K562 (cell line): Measurements from ENCODE around the gene ZSCAN29. TPM values are rescaled to one million over a fixed set of nuclear protein-coding genes. Genes with fewer than 3 reads are reported as not detected.
A peak's percentile ranks its signal among the peaks of the same experiment; 100 is the strongest.

Source experiments
- ATAC-seq: fragments of 200-7000 bp; cut with Tn5 transposase; 3 replicates; pipeline ENCODE4 v1.9.1; 2020; ENCODE audit warnings: moderate library complexity
- BruUV-seq: library from RNA; stranded (reverse); fragments of 400-500 nt; replicated peaks from 2 replicates; lab custom pipeline; 2021; lab: Mats Ljungman, UMichigan
- CTCF ChIA-PET: fragments of 300-600 bp; formaldehyde crosslinking; extraction: SDS; loops from one replicate; lab custom pipeline; 2021; ENCODE audit warnings: low intra/inter-chr PET ratio; lab: Yijun Ruan, JAX
- POLR2A ChIA-PET: fragments of 300-600, 350-650 bp; sonication (Branson Sonifier 250); formaldehyde crosslinking; extraction: SDS; loops from one replicate; lab custom pipeline; 2021; ENCODE audit warnings: antibody characterized with exemption, inconsistent platforms; lab: Yijun Ruan, JAX
- DNase-seq, 4 experiments: peaks; one replicate each; pipeline versions ENCODE4 v3.0.0 to v3.0.0-alpha.2; 2011 to 2018; ENCODE audit warnings: low spot score in 3 of 4, mixed read lengths in 3 of 4; ENCODE audit errors: extremely low read depth in 1 of 4
- FAIRE-seq: peaks from 2 replicates; lab custom pipeline; 2011; peaks lifted over from hg19 to GRCh38; lab: Jason Lieb, UNC
- H2AFZ ChIP-seq: 2 replicates; pipeline ENCODE4 v1.6.0; 2011; ENCODE audit warnings: low read depth, low read length, control low read depth, inconsistent platforms
- H3K27ac ChIP-seq: fragments of 200-600 bp; 3 replicates; pipeline ENCODE4 v1.8.0; 2011; ENCODE audit warnings: low read depth, mild to moderate bottlenecking, control low read depth, inconsistent platforms, low read length, moderate library complexity, mixed read lengths; ENCODE audit errors: extremely low read depth
- H3K27me3 ChIP-seq, 2 experiments: fragments of 300-600 bp in 1 of 2; 2 replicates in 1 of 2; 3 replicates in 1 of 2; pipeline versions ENCODE4 v1.6.0 to v1.8.0; 2011; ENCODE audit warnings: inconsistent platforms in 2 of 2, low read length in 2 of 2, mild to moderate bottlenecking in 1 of 2, mixed read lengths in 1 of 2, moderate library complexity in 1 of 2; ENCODE audit not compliant: control insufficient read depth in 2 of 2, insufficient read depth in 2 of 2
- H3K36me3 ChIP-seq: fragments of 300-600 bp; 3 replicates; pipeline ENCODE4 v1.8.0; 2011; ENCODE audit warnings: mild to moderate bottlenecking, low read length, inconsistent platforms; ENCODE audit not compliant: control insufficient read depth, insufficient read depth
- H3K4me1 ChIP-seq, 2 experiments: fragments of 200-600 bp in 1 of 2; replicated peaks in 1 of 2; 2 replicates in 1 of 2; 3 replicates in 1 of 2; pipeline versions ENCODE4 v1.5.1 to v1.8.0; 2011; ENCODE audit warnings: inconsistent platforms in 2 of 2, low read length in 2 of 2, mild to moderate bottlenecking in 1 of 2, mixed read lengths in 1 of 2, moderate library complexity in 1 of 2; ENCODE audit not compliant: control insufficient read depth in 2 of 2, insufficient read depth in 2 of 2
- H3K4me2 ChIP-seq: 2 replicates; pipeline ENCODE4 v1.6.1; 2011; ENCODE audit warnings: low read length, control low read depth, inconsistent platforms, mixed read lengths; ENCODE audit not compliant: insufficient read depth
- H3K4me3 ChIP-seq: fragments of 200-600 bp; sonication (generic), shearing (Covaris generic); 2 replicates; pipeline ENCODE4 v1.5.1; 2016; ENCODE audit warnings: control low read depth, inconsistent platforms
- H3K79me2 ChIP-seq: fragments of 200-600 bp; 3 replicates; pipeline ENCODE4 v1.8.0; 2011; ENCODE audit warnings: low read length, inconsistent platforms; ENCODE audit not compliant: control insufficient read depth, insufficient read depth
- H3K9ac ChIP-seq, 2 experiments: 2 replicates each; pipeline versions ENCODE4 v1.6.0 to v1.6.1; 2011; ENCODE audit warnings: low read depth in 2 of 2, low read length in 2 of 2, control low read depth in 1 of 2, inconsistent platforms in 1 of 2, mild to moderate bottlenecking in 1 of 2, mixed read lengths in 1 of 2; ENCODE audit not compliant: insufficient read depth in 1 of 2
- H3K9me1 ChIP-seq: one replicate; pipeline ENCODE4 v1.6.0; 2011; ENCODE audit warnings: inconsistent platforms, mild to moderate bottlenecking, low read length, moderate library complexity; ENCODE audit not compliant: control insufficient read depth, insufficient read depth
- H3K9me3 ChIP-seq: replicated peaks from 2 replicates; pipeline ENCODE4 v1.5.1; 2011; ENCODE audit warnings: low read depth, low read length, inconsistent platforms; ENCODE audit not compliant: control insufficient read depth, insufficient read depth
- H4K20me1 ChIP-seq: replicated peaks from 2 replicates; pipeline ENCODE4 v1.6.1; 2011; ENCODE audit warnings: low read length, inconsistent platforms, mixed read lengths; ENCODE audit not compliant: control insufficient read depth, insufficient read depth
- BMI1 ChIP-seq: fragments of 150-350 bp; IDR thresholded peaks from 2 replicates; pipeline ENCODE4 v1.6.1; 2014; ENCODE audit warnings: low read length
- EZH2 ChIP-seq: IDR thresholded peaks from 2 replicates; pipeline ENCODE4 v1.6.1; 2012; ENCODE audit warnings: low read depth, mild to moderate bottlenecking, inconsistent platforms, low read length, borderline replicate concordance
- FOSL1 ChIP-seq: fragments of 200-800 bp; sonication (Bioruptor generic); conservative IDR thresholded peaks from 2 replicates; pipeline ENCODE4 v1.6.1; 2016; ENCODE audit warnings: missing genetic modification characterization, missing compliant biosample characterization
- POLR2H ChIP-seq: IDR thresholded peaks from 2 replicates; pipeline ENCODE4 v1.6.1; 2016; ENCODE audit warnings: missing genetic modification characterization, low read depth, mild to moderate bottlenecking, control low read depth, missing compliant biosample characterization, moderate library complexity
- ZNF121 ChIP-seq: sonication (generic); formaldehyde crosslinking; conservative IDR thresholded peaks from 2 replicates; pipeline ENCODE4 v1.8.0; 2022; ENCODE audit warnings: missing genetic modification reagents
- WGBS: fragments of 100-300 bp; shearing (Covaris generic); methylation state at CpG from one replicate; pipeline ENCODE4 v1.1.6; 2016; ENCODE audit warnings: low coverage, mixed read lengths; ENCODE audit not compliant: insufficient coverage; ENCODE audit errors: missing lambda C conversion rate; 5-methylcytosine and 5-hydroxymethylcytosine counted together
- in situ Hi-C: fragments of 300-500 bp; cut with MboI; formaldehyde crosslinking; loops from 4 replicates; pipeline ENCODE4 v1.15.0; 2018; ENCODE audit warnings: inconsistent platforms, mixed read lengths
- intact Hi-C: fragments of 100-400 bp; cut with micrococcal nuclease; formaldehyde crosslinking; loops from 2 replicates; pipeline ENCODE4 v1.14.2; 2022
- polyA plus RNA-seq, 8 experiments: library from polyadenylated mRNA; depleted of rRNA in 4 of 8; stranded (reverse) in 5 of 8; unstranded in 3 of 8; fragments of >200 nt; fragmentation: Nextera tagmentation in 2 of 8; fragmentation: Illumina TruSeq in 1 of 8; extraction: Ambion mirVana in 2 of 8; extraction: Trizol in 1 of 8; gene quantifications; 2 replicates each; pipeline versions ENCODE4 v1.2.1 to v1.2.3, GENCODE V29; 2011 to 2014; ENCODE audit warnings: inconsistent platforms in 1 of 8, missing spikeins in 1 of 8
- total RNA-seq, 7 experiments: library from RNA; depleted of rRNA in 6 of 7; stranded (reverse); fragments of >200 nt in 6 of 7; fragmentation: Illumina TruSeq in 2 of 7; extraction: Trizol in 2 of 7; gene quantifications; 2 replicates each; pipeline versions ENCODE4 v1.2.1 to v1.2.3, GENCODE V29; 2011 to 2021; ENCODE audit warnings: low replicate concordance in 1 of 7
- TF ChIP-seq, protein P1 (sequence below), 2 experiments: fragments of 450-650 bp; IDR thresholded peaks; 2 replicates each; pipeline ENCODE4 v1.6.1; 2016
- TF ChIP-seq, protein P2 (sequence below): fragments of 450-650 bp; IDR thresholded peaks from 2 replicates; pipeline ENCODE4 v1.6.1; 2016
- TF ChIP-seq, protein P3 (sequence below): fragments of 450-650 bp; IDR thresholded peaks from 2 replicates; pipeline ENCODE4 v1.6.1; 2018; ENCODE audit warnings: mild to moderate bottlenecking, low read depth; ENCODE audit not compliant: partially characterized antibody

The ZSCAN29 gene
- total and polyA plus RNA-seq, 9 of the 15 experiments (the other 6 are each of a cell fraction or from before 2014, with no cell fraction given), result 2.5 to 28.6 (median 19.7) TPM

DNA sequence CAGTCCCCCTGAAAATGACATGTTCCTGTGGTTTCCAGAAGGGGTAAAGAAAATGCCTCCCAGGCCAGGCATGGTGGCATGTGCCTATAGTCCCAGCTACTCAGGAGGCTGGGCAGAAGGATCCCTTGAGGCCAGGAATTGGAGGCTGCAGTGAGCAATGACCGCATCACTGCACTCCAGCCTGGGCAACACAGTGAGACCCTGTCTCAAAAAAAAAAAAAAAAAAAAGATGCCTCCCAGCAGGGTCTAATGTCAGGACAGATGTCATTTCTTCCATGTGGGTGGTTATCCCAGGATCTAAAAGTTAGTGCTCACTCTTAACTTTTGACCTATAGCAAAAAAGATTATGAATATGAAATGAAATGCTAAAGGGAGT, 53.9 kb downstream of the ZSCAN29 start:
- in situ Hi-C loops, result no loop called here
- H3K4me1 ChIP-seq, result no peaks in the 10 kb centered on the region; a peak in 1 of 5 replicates
- CTCF ChIA-PET, result no interaction called here

DNA sequence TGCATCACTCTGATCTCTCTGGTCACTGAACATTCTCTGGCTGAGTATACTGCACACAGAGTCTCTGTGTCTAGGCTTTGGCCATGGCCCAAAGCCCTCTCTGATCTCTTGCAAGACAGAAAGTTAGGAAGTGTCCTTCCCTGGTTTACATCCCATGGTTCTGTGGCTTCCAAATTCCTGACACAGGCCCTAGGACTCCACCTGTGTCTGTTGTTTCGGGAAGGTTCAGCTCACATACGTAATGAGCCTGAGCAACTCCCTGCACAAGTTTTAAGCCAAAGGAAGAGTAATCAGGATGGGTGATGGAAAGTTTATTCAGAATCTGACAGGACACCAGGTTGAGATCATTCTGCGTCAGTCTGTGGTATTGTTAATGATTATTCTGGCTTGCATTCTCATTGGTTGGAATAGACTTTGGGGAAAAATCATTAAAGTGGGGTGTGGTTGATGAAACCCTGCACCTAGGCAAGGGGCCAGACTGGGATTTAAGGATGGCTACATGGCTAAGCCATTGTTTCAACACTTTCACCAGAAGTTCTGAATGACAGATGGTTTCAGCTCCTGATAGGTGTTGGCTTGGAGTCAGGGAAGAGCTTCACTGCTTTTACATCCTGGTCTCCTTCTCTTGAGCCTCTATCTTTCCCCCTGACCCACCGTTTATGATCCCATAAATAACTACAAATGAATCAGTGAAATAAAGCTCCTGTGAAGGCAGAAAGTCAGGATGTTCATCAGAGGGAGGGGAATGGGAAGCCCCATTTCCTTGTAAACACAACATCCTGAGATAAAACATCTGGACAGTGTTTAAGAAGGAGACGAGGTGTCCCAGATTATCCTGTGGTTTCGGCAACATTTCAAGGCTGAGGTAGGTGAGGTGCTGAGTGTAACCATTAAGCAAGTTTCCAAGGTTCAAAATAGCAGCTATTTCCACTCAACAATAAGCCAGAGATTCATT, 54.5 kb downstream of the ZSCAN29 start:
- no peak overlapping the region for H3K27ac ChIP-seq
- POLR2A ChIA-PET, result interaction anchor here (1.0 to 1.1 kb wide), 2 partner anchors 9 to 13 kb away, joined by 5 to 6 read pairs; no protein-coding TSS in a partner anchor
- H3K79me2 ChIP-seq, result no peaks in the 10 kb centered on the region
- no peaks in the 10 kb centered on the region for H3K9me1 ChIP-seq
- intact Hi-C loops, result no loop called here
- DNase-seq (no peak), ATAC-seq (no peak), FAIRE-seq (no peak)
- no peaks in the 10 kb centered on the region for H3K9me3 ChIP-seq
- no peak overlapping the region for H3K4me3 ChIP-seq
- H3K36me3 ChIP-seq, result no peaks in the 10 kb centered on the region
- no peak overlapping the region for H2AFZ ChIP-seq
- H3K9ac ChIP-seq, result no peak overlapping the region
- no peak overlapping the region for H3K4me2 ChIP-seq
- CTCF ChIA-PET, result no interaction called here
- no peaks in the 10 kb centered on the region for H4K20me1 ChIP-seq
- in situ Hi-C loops, result no loop called here
- H3K4me1 ChIP-seq, result no peaks in the 10 kb centered on the region; a peak in 1 of 5 replicates
- WGBS, result 5% methylated on average over 6 of the region's 6 CpGs
- H3K27me3 ChIP-seq, result peaks cover 16 to 27% of the 10 kb centered on the region in 2 experiments
- no TSS peak for BruUV-seq
- TF ChIP-seq, protein P1, sequence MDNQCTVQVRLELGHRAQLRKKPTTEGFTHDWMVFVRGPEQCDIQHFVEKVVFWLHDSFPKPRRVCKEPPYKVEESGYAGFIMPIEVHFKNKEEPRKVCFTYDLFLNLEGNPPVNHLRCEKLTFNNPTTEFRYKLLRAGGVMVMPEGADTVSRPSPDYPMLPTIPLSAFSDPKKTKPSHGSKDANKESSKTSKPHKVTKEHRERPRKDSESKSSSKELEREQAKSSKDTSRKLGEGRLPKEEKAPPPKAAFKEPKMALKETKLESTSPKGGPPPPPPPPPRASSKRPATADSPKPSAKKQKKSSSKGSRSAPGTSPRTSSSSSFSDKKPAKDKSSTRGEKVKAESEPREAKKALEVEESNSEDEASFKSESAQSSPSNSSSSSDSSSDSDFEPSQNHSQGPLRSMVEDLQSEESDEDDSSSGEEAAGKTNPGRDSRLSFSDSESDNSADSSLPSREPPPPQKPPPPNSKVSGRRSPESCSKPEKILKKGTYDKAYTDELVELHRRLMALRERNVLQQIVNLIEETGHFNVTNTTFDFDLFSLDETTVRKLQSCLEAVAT (IDR thresholded peaks at IDR 0.05), result no peak
- TF ChIP-seq BMI1 (no peak), POLR2H (tag) (no peak), FOSL1 (tag) (no peak)
- TF ChIP-seq, protein P2, sequence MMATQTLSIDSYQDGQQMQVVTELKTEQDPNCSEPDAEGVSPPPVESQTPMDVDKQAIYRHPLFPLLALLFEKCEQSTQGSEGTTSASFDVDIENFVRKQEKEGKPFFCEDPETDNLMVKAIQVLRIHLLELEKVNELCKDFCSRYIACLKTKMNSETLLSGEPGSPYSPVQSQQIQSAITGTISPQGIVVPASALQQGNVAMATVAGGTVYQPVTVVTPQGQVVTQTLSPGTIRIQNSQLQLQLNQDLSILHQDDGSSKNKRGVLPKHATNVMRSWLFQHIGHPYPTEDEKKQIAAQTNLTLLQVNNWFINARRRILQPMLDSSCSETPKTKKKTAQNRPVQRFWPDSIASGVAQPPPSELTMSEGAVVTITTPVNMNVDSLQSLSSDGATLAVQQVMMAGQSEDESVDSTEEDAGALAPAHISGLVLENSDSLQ, result no peak
- TF ChIP-seq, protein P3, sequence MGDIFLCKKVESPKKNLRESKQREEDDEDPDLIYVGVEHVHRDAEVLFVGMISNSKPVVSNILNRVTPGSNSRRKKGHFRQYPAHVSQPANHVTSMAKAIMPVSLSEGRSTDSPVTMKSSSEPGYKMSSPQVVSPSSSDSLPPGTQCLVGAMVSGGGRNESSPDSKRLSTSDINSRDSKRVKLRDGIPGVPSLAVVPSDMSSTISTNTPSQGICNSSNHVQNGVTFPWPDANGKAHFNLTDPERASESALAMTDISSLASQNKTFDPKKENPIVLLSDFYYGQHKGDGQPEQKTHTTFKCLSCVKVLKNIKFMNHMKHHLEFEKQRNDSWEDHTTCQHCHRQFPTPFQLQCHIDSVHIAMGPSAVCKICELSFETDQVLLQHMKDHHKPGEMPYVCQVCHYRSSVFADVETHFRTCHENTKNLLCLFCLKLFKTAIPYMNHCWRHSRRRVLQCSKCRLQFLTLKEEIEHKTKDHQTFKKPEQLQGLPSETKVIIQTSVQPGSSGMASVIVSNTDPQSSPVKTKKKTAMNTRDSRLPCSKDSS, result no peak

More for the DNA sequence above, 53.9 kb downstream of the ZSCAN29 start:
- no peaks in the 10 kb centered on the region for H3K79me2 ChIP-seq
- H3K4me2 ChIP-seq, result no peak overlapping the region
- DNase-seq, result no peak
- FAIRE-seq, result no peak
- intact Hi-C loops, result no loop called here
- no peaks in the 10 kb centered on the region for H3K9me1 ChIP-seq
- no peaks in the 10 kb centered on the region for H4K20me1 ChIP-seq
- H3K4me3 ChIP-seq, result no peak overlapping the region
- POLR2A ChIA-PET, result interaction anchor here (1.0 kb wide), 1 partner anchor 10 kb away, joined by 6 read pairs; no protein-coding TSS in a partner anchor
- H3K36me3 ChIP-seq, result no peaks in the 10 kb centered on the region
- no peaks in the 10 kb centered on the region for H3K9me3 ChIP-seq
- BruUV-seq, result no TSS peak
- TF ChIP-seq ZNF121 (CRISPR knock-in tag) (peak; percentile 92), EZH2 (no peak)
- H3K27ac ChIP-seq, result no peak overlapping the region
- H3K9ac ChIP-seq, result no peak overlapping the region
- peaks cover 19 to 27% of the 10 kb centered on the region in 2 experiments for H3K27me3 ChIP-seq
- no peak overlapping the region for H2AFZ ChIP-seq
- ATAC-seq, result no peak
- WGBS, result 0% methylated on average over 1 of the region's 1 CpG
